ENCODE data around the gene PPP6R2.

GRCh38 chr22:50317674-50318073, 25.5 kb upstream of the PPP6R2 start:
- TF ChIP-seq POLR2AphosphoS5 (IDR thresholded peaks at IDR 0.05), result no peak
- no peak for TF ChIP-seq EP300 (IDR thresholded peaks at IDR 0.05)
